Limb (tissue), 2 donors: ENCODE measurements around the gene FBXO48.
"Not testable (repeated sequence)": the region's sequence is repeated elsewhere in the genome, so short reads cannot be mapped to it uniquely, and the experiment has no call there.

ENCODE experiments used
- DNase-seq, 2 donors: peaks; one replicate each; pipeline ENCODE4 v3.0.0-alpha.2; 2016; ENCODE audit errors: extremely low spot score in 2 of 2

Gene FBXO48

GRCh38 chr2:68467077-68467960 lies at the start of gene FBXO48, which contains the start of gene APLF:
TSS of gene FBXO48 (minus strand) at chr2:68467294. CDS start at chr2:68465145, 2,149 bp downstream.
TSS of gene APLF (plus strand) at chr2:68467585. CDS start at chr2:68467732, 147 bp downstream.
- peak; percentile 97 to 99 for DNase-seq

- no peak for DNase-seq
Observed at GRCh38 chr2:68516051-68516955, 49.2 kb upstream of the FBXO48 start.

GRCh38 chr2:68514316-68514929 lies 47.3 kb upstream of the FBXO48 start:
- no peak for DNase-seq

- DNase-seq = no peak
Observed at GRCh38 chr2:68512966-68513365, 45.9 kb upstream of the FBXO48 start.

- no peak for DNase-seq
Observed at GRCh38 chr2:68512326-68512725, 45.2 kb upstream of the FBXO48 start.

GRCh38 chr2:68506170-68506569 lies 39.1 kb upstream of the FBXO48 start:
- no peak for DNase-seq

- no peak for DNase-seq
Observed at GRCh38 chr2:68505603-68506159, 38.6 kb upstream of the FBXO48 start.

GRCh38 chr2:68501768-68502167 lies 34.7 kb upstream of the FBXO48 start:
- no peak for DNase-seq

- no peak for DNase-seq
Observed at GRCh38 chr2:68500649-68501048, 33.6 kb upstream of the FBXO48 start.

- DNase-seq = no peak
Observed at GRCh38 chr2:68499133-68499532, 32.0 kb upstream of the FBXO48 start.

GRCh38 chr2:68491582-68491981 lies 24.5 kb upstream of the FBXO48 start:
- no peak for DNase-seq

- no peak for DNase-seq
Observed at GRCh38 chr2:68489282-68489681, 22.2 kb upstream of the FBXO48 start.

GRCh38 chr2:68488605-68489004 lies 21.5 kb upstream of the FBXO48 start:
- not testable (repeated sequence) for DNase-seq

- peak in 1 of 2 donors; percentile 54 for DNase-seq
Observed at GRCh38 chr2:68487773-68488355, 20.8 kb upstream of the FBXO48 start.

- no peak for DNase-seq
Observed at GRCh38 chr2:68483011-68483410, 15.9 kb upstream of the FBXO48 start.

- no peak for DNase-seq
Observed at GRCh38 chr2:68482296-68482820, 15.3 kb upstream of the FBXO48 start.

GRCh38 chr2:68478688-68479087 lies 11.6 kb upstream of the FBXO48 start:
- DNase-seq = no peak

GRCh38 chr2:68476454-68476853 lies 9.4 kb upstream of the FBXO48 start:
- no peak for DNase-seq

- no peak for DNase-seq
Observed at GRCh38 chr2:68475576-68475975, 8.5 kb upstream of the FBXO48 start.

- DNase-seq = no peak
Observed at GRCh38 chr2:68475110-68475509, 8.0 kb upstream of the FBXO48 start.
